Heart left ventricle (tissue), 13 donors: Measurements from ENCODE around the gene SSU72.

Source experiments
- CTCF ChIP-seq, 12 donors: fragments of 200-600 bp; sonication (generic) in 4 of 12; IDR thresholded peaks; one replicate each; pipeline versions ENCODE4 v1.5.0 to v1.8.0; 2018 to 2022; ENCODE audit warnings: antibody characterized with exemption in 12 of 12, mild to moderate bottlenecking in 5 of 12
- POLR2A ChIP-seq, 2 donors: fragments of 450-650 bp; IDR thresholded peaks; one replicate each; pipeline ENCODE4 v1.6.1; 2017; ENCODE audit warnings: antibody characterized with exemption in 2 of 2, mild to moderate bottlenecking in 2 of 2, moderate library complexity in 2 of 2
- donor health status: ischemic (EF 13 %, LVEDD 7.1; RV severe dilation, severe dysfunction).
- donor health status: DM: no; HTN: yes; CAD: no.
- donor health status: DM: no; HTN: no; CAD: no.
- donor health status: ischemic (EF 25% LVEDD 6.9; RV normal size, moderate dysfunction).
- donor health status: ischemic (EF 25% LVEDD 5.7; RV mildly dilated, moderate dysfunction).
- donor health status: ischemic (EF 35%, LVEDD 5.7; RV mildly dilated, moderate dysfunction).
- donor health status: nonischemic (EF 11% LVEDD 7.7; RV severe dilation, severe dysfunction).
- donor health status: DM: yes; HTN: yes; CAD: no.
- donor health status: PGD.
- donor health status: ischemic (EF 29% LVEDD 5.4; RV normal size, mild dysfunction).
- donor health status: nonischemic (EF 23%, LVEDD 6.1; RV moderate dilation, normal function).

- no peak for TF ChIP-seq CTCF (IDR thresholded peaks at IDR 0.05)
- TF ChIP-seq POLR2A (IDR thresholded peaks at IDR 0.05) = no peak
Measured at GRCh38 chr1:1535201-1536018, 39.3 kb downstream of the SSU72 start.
